MM.1S (cell line): ENCODE data around the gene VRK3.

ENCODE experiments used
- CTCF ChIP-seq: fragments of 300-600 bp; sonication (generic); IDR thresholded peaks from 2 replicates; pipeline ENCODE4 v1.5.1; 2016; ENCODE audit warnings: antibody characterized with exemption, low read length, mixed read lengths
- EZH2 ChIP-seq: fragments of 300-600 bp; sonication (generic); optimal IDR thresholded peaks from 2 replicates; pipeline ENCODE3; 2017; ENCODE audit warnings: low read depth, mild to moderate bottlenecking, antibody characterized with exemption, low read length, mixed read lengths
- EZH2phosphoT487 ChIP-seq: fragments of 300-600 bp; sonication (generic); IDR thresholded peaks from 2 replicates; pipeline ENCODE4 v1.6.1; 2018; ENCODE audit warnings: antibody characterized with exemption, low read length

GRCh38 chr19:50047671-50048070, 22.5 kb upstream of the VRK3 start:
- no peak for TF ChIP-seq EZH2phosphoT487
- no peak for TF ChIP-seq CTCF
- TF ChIP-seq EZH2: no peak
